ENCODE data around the gene IFT80.

IFT80 gene

DNA sequence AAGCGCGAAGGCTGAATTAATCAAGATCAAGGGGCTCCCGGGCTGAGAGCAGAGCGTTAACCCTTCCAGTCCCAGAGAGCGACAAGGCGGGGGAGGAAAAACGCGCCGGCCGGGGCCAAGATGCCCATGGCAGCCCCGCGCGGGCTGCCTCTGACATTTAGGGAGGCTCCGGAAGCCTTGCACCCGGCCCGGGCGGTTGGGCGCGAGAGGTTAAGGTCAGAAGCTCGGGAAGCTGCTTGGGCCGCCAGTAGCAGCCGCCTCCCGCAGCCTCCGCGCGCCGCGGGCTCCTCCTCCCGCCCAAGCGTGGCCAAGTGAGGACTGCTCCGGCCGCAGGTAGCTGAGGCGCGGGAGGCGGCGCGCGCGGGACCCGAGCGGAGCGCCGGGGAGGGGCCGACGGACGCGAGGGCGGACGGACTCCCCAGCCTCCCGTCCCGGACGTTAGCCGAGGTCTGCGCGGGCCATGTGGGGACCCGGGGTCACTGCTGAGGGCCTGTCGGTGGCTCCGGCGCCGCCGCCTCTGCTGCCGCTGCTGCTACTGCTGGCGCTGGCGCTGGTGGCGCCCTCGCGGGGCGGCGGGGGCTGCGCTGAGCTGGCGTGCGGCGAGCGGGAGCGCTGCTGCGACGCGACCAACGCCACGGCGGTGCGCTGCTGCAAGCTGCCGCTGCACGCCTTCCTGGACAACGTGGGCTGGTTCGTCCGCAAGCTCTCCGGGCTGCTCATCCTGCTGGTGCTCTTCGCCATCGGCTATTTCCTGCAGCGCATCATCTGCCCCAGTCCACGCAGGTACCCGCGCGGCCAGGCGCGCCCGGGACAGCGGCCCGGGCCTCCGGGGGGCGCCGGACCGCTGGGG, 173.6 kb downstream of the IFT80 start, which contains the start of gene C3orf80:
Gene C3orf80 (plus strand): TSS at position 247 of the 850 bp plus-strand sequence. CDS start 214 bp downstream, at position 461.
- Histone ChIP-seq H3K4me2 (ENCODE audit: low read depth, low read length, poor library complexity, severe bottlenecking) (peak within 1 kb of the TSS; percentile 46), H3F3A (ENCODE audit: insufficient read depth) (no peaks in the 10 kb centered on the region; the same call in 1 of the 2 replicates), H3K9ac (ENCODE audit: low read length) (peak within 1 kb of the TSS; percentile 44), H2AFZ (ENCODE audit: low read depth, low read length, severe bottlenecking) (peak within 1 kb of the TSS; percentile 74), H3K4me3 (ENCODE audit: insufficient read depth, low read length, poor library complexity, severe bottlenecking) (peak within 1 kb of the TSS; percentile 51), H3K79me2 (ENCODE audit: insufficient read depth, low read length) (no peaks in the 10 kb centered on the region), H3K9me3 (ENCODE audit: insufficient read depth, low read length) (no peaks in the 10 kb centered on the region), H3K36me3 (ENCODE audit: low read length) (no peaks in the 10 kb centered on the region), H3K27me3 (ENCODE audit: low read length) (no peaks in the 10 kb centered on the region), H3K27ac (ENCODE audit: low read depth, low read length) (no peak within 1 kb of the TSS), H3K9me2 (replicated peaks; ENCODE audit: insufficient read depth, low read length) (no peaks in the 10 kb centered on the region), H4K20me1 (ENCODE audit: low read depth, low read length) (no peaks in the 10 kb centered on the region)
- no peak for TF ChIP-seq EZH2phosphoT487 (conservative IDR thresholded peaks at IDR 0.05; ENCODE audit: low read length)
- TF ChIP-seq, protein P1, sequence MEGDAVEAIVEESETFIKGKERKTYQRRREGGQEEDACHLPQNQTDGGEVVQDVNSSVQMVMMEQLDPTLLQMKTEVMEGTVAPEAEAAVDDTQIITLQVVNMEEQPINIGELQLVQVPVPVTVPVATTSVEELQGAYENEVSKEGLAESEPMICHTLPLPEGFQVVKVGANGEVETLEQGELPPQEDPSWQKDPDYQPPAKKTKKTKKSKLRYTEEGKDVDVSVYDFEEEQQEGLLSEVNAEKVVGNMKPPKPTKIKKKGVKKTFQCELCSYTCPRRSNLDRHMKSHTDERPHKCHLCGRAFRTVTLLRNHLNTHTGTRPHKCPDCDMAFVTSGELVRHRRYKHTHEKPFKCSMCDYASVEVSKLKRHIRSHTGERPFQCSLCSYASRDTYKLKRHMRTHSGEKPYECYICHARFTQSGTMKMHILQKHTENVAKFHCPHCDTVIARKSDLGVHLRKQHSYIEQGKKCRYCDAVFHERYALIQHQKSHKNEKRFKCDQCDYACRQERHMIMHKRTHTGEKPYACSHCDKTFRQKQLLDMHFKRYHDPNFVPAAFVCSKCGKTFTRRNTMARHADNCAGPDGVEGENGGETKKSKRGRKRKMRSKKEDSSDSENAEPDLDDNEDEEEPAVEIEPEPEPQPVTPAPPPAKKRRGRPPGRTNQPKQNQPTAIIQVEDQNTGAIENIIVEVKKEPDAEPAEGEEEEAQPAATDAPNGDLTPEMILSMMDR (IDR thresholded peaks at IDR 0.05; ENCODE audit: insufficient read depth, low read length, poor library complexity, severe bottlenecking) = no peak

GRCh38 chr3:160224811-160225175, 174.2 kb downstream of the IFT80 start:
- Histone ChIP-seq H3K9me3 (ENCODE audit: insufficient read depth, low read length) (no peaks in the 10 kb centered on the region), H2AFZ (ENCODE audit: low read depth, low read length, severe bottlenecking) (peak overlapping the region; percentile 74), H3K27me3 (ENCODE audit: low read length) (no peaks in the 10 kb centered on the region), H3K4me2 (ENCODE audit: low read depth, low read length, poor library complexity, severe bottlenecking) (peak overlapping the region; percentile 46), H3K9me2 (replicated peaks; ENCODE audit: insufficient read depth, low read length) (no peaks in the 10 kb centered on the region), H3K36me3 (ENCODE audit: low read length) (no peaks in the 10 kb centered on the region), H3F3A (ENCODE audit: insufficient read depth) (no peaks in the 10 kb centered on the region; the same call in 1 of the 2 replicates), H4K20me1 (ENCODE audit: low read depth, low read length) (no peaks in the 10 kb centered on the region), H3K4me3 (ENCODE audit: insufficient read depth, low read length, poor library complexity, severe bottlenecking) (no peak overlapping the region), H3K79me2 (ENCODE audit: insufficient read depth, low read length) (no peaks in the 10 kb centered on the region), H3K27ac (ENCODE audit: low read depth, low read length) (no peak overlapping the region), H3K9ac (ENCODE audit: low read length) (peak overlapping the region; percentile 44)
- TF ChIP-seq, protein P1 (IDR thresholded peaks at IDR 0.05; ENCODE audit: insufficient read depth, low read length, poor library complexity, severe bottlenecking) = no peak
- TF ChIP-seq EZH2phosphoT487 (conservative IDR thresholded peaks at IDR 0.05; ENCODE audit: low read length) = no peak

DNA sequence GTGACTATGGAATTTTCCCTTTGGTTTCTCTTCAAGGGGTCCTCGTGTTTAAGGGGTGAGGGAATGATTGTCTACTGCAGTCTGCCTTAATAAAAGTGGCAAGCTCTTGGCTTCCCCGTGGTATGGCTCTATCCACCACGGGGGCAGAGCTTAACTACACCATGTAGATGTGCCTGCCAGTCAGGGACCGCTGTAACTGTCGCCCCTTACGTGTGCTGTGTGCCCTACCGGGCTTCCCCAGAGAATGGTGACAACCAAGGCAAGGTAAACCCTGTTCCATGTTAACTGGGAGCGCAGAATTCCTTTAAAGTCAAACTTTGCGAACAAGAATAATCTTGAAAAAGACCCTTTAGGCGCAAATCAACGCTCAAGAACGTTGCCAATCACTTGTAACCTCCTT, 174.8 kb downstream of the IFT80 start:
- Histone ChIP-seq H4K20me1 (ENCODE audit: low read depth, low read length) (no peaks in the 10 kb centered on the region), H3K27me3 (ENCODE audit: low read length) (no peaks in the 10 kb centered on the region), H3K79me2 (ENCODE audit: insufficient read depth, low read length) (no peaks in the 10 kb centered on the region), H2AFZ (ENCODE audit: low read depth, low read length, severe bottlenecking) (no peak overlapping the region), H3F3A (ENCODE audit: insufficient read depth) (no peaks in the 10 kb centered on the region; the same call in 1 of the 2 replicates), H3K27ac (ENCODE audit: low read depth, low read length) (no peak overlapping the region), H3K4me2 (ENCODE audit: low read depth, low read length, poor library complexity, severe bottlenecking) (no peak overlapping the region), H3K4me3 (ENCODE audit: insufficient read depth, low read length, poor library complexity, severe bottlenecking) (no peak overlapping the region), H3K9me2 (replicated peaks; ENCODE audit: insufficient read depth, low read length) (no peaks in the 10 kb centered on the region), H3K9ac (ENCODE audit: low read length) (no peak overlapping the region), H3K36me3 (ENCODE audit: low read length) (no peaks in the 10 kb centered on the region), H3K9me3 (ENCODE audit: insufficient read depth, low read length) (no peaks in the 10 kb centered on the region)
- TF ChIP-seq, protein P1 (IDR thresholded peaks at IDR 0.05; ENCODE audit: insufficient read depth, low read length, poor library complexity, severe bottlenecking) = no peak
- TF ChIP-seq EZH2phosphoT487 (conservative IDR thresholded peaks at IDR 0.05; ENCODE audit: low read length) = no peak
